GM12865 (cell line): ENCODE data around the gene PYM1.

Experiments
- DNase-seq: peaks from one replicate; pipeline ENCODE4 v3.0.0; 2010; ENCODE audit warnings: low read depth
- H3K4me3 ChIP-seq: 2 replicates; pipeline ENCODE4 v1.5.1; 2011; ENCODE audit warnings: mild to moderate bottlenecking, low read depth, low read length, control low read depth
- CTCF ChIP-seq: IDR thresholded peaks from 2 replicates; pipeline ENCODE4 v1.5.1; 2011; ENCODE audit warnings: low read length, control low read depth, low read depth, inconsistent platforms; ENCODE audit not compliant: insufficient read depth; ENCODE audit errors: missing control alignments

The PYM1 gene

GRCh38 chr12:55933169-55933798 lies 5.6 kb upstream of the PYM1 start:
- no peak overlapping the region for H3K4me3 ChIP-seq
- no peak for TF ChIP-seq CTCF
- DNase-seq = no peak

- DNase-seq = peak; percentile 36
- peak overlapping the region; percentile 82 for H3K4me3 ChIP-seq
- TF ChIP-seq CTCF = no peak
These were observed 4.8 kb upstream of the PYM1 start for GRCh38 chr12:55932551-55932910.

DNA sequence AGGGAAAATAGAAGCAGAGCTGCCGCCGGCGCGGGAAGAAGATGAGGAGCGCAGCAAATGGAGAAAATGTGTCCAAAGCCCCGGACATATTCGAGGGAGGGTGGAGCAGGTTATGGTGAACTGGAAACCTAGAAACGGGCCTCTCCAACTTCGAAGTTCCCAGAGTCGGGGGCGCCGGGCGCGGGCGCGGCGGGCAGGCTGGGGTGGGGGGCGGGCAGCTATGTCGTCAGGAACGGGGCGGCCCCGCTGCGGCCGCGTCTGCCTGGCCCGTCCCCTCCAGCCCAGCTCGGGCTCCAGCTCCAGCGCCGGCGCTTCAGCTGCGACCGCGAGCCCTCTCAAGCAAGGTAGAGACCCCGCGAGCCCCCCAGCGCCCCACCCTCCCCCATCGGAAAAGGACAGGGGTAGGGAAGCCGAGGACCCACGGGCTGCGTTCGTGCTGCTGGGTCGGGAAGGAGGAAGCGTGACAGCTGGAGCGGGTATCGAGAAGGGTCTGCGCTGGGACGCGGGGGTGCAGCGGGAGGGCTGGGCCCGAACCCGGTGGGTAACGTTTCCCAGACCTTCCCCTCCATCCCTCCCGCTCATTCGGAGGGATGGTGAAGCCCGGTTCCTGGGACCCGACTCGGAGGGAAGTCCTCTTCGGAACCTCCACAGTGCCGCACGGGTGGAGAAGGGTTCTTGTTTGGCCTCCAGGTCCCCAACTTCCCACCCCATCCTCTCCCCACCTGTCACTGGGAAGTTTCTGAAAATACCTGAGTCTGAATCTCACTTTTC lies 4.3 kb upstream of the PYM1 start:
- H3K4me3 ChIP-seq = peak overlapping the region; percentile 82
- TF ChIP-seq CTCF = no peak
- DNase-seq = peak; percentile 45

- peak overlapping the region; percentile 82 for H3K4me3 ChIP-seq
- no peak for TF ChIP-seq CTCF
- DNase-seq = no peak
These were observed 3.7 kb upstream of the PYM1 start for GRCh38 chr12:55931317-55931779.

GRCh38 chr12:55930771-55931316 lies 3.1 kb upstream of the PYM1 start, which contains the start of gene DGKA:
TSS of gene DGKA (plus strand) at chr12:55931162. CDS start at chr12:55936504, 5,342 bp downstream.
- H3K4me3 ChIP-seq = peak within 1 kb of the TSS; percentile 82
- peak; percentile 62 for TF ChIP-seq CTCF
- peak; percentile 73 for DNase-seq

GRCh38 chr12:55929306-55929791 lies 1.7 kb upstream of the PYM1 start:
- H3K4me3 ChIP-seq = peak overlapping the region; percentile 79
- TF ChIP-seq CTCF = no peak
- DNase-seq = peak; percentile 92
